Natural killer cell (primary cell): ENCODE results near the gene PCARE. TPM values are rescaled to one million over a fixed set of nuclear protein-coding genes. Genes with fewer than 3 reads are reported as not detected.

ENCODE experiments used
- ATAC-seq, 3 donors: fragments of 150-1000 bp in 2 of 3; fragments of 200-7000 bp in 1 of 3; cut with Tn5 transposase; 1 replicate in 1 of 3; 2 replicates in 2 of 3; pipeline ENCODE4 v1.10.0; 2021; ENCODE audit warnings: mild to moderate bottlenecking in 2 of 3, moderate library complexity in 2 of 3
- DNase-seq, 2 donors: peaks; one replicate each; pipeline versions ENCODE4 v3.0.0 to v3.0.0-alpha.2; 2013 to 2021; ENCODE audit warnings: mixed read lengths in 1 of 2
- H3K27ac ChIP-seq: one replicate; pipeline ENCODE4 v1.5.1; 2013; ENCODE audit warnings: mild to moderate bottlenecking, low read length
- H3K27me3 ChIP-seq: one replicate; pipeline ENCODE4 v1.6.1; 2013; ENCODE audit warnings: low read length; ENCODE audit not compliant: control insufficient read depth, insufficient read depth
- H3K36me3 ChIP-seq: one replicate; pipeline ENCODE4 v1.6.1; 2013; ENCODE audit warnings: low read length; ENCODE audit not compliant: control insufficient read depth, insufficient read depth
- H3K4me1 ChIP-seq: one replicate; pipeline ENCODE4 v1.6.1; 2013; ENCODE audit warnings: low read length; ENCODE audit not compliant: control insufficient read depth, insufficient read depth
- H3K4me3 ChIP-seq: one replicate; pipeline ENCODE4 v1.5.1; 2013; ENCODE audit warnings: low read length
- H3K9me3 ChIP-seq: one replicate; pipeline ENCODE4 v1.6.1; 2013; ENCODE audit warnings: low read length; ENCODE audit not compliant: control insufficient read depth, insufficient read depth
- H3K27ac Mint-ChIP-seq, 2 donors: one replicate each; pipeline ENCODE4 v1.8.0; 2022; ENCODE audit warnings: mild to moderate bottlenecking in 2 of 2, mixed read lengths in 2 of 2, moderate library complexity in 1 of 2
- H3K27me3 Mint-ChIP-seq, 2 donors: one replicate each; pipeline ENCODE4 v1.8.0; 2022; ENCODE audit warnings: low read depth in 2 of 2, mixed read lengths in 2 of 2
- H3K36me3 Mint-ChIP-seq: one replicate; pipeline ENCODE4 v1.8.0; 2022; ENCODE audit warnings: mixed read lengths
- H3K4me1 Mint-ChIP-seq, 2 donors: one replicate each; pipeline ENCODE4 v1.8.0; 2022; ENCODE audit warnings: mixed read lengths in 2 of 2
- H3K4me3 Mint-ChIP-seq: one replicate; pipeline ENCODE4 v1.8.0; 2022; ENCODE audit warnings: mild to moderate bottlenecking, moderate library complexity, mixed read lengths
- H3K9me3 Mint-ChIP-seq, 2 donors: one replicate each; pipeline ENCODE4 v1.8.0; 2022; ENCODE audit warnings: mixed read lengths in 2 of 2
- CTCF ChIP-seq: fragments of 200-600 bp; IDR thresholded peaks from one replicate; pipeline ENCODE4 v1.8.0; 2022; ENCODE audit warnings: antibody characterized with exemption
- WGBS: methylation state at CpG from one replicate; pipeline ENCODE4 v1.1.7; 2013; ENCODE audit warnings: missing lambda C conversion rate; ENCODE audit not compliant: insufficient coverage; 5-methylcytosine and 5-hydroxymethylcytosine counted together
- intact Hi-C: fragments of 100-400 bp; cut with micrococcal nuclease; formaldehyde crosslinking; loops from one replicate; pipeline ENCODE4 v1.14.2; 2022
- total RNA-seq, 4 donors: library from RNA; stranded (reverse); fragments of 120-200 nt in 1 of 4; gene quantifications; one replicate each; pipeline versions ENCODE4 v1.2.3 to v1.2.4, GENCODE V29; 2013 to 2022

PCARE gene
- total RNA-seq, 3 donors from 2014 or later (not counting 1 experiment from before 2014, with no cell fraction given), result not detected

GRCh38 chr2:29025711-29026110, 48.6 kb downstream of the PCARE start:
- H3K27ac Mint-ChIP-seq, result no peak overlapping the region

GRCh38 chr2:29024882-29025430, 49.4 kb downstream of the PCARE start:
- Mint-ChIP-seq H3K27me3 (no peaks in the 10 kb centered on the region), H3K36me3 (peaks cover 12% of the 10 kb centered on the region), H3K9me3 (no peaks in the 10 kb centered on the region), H3K4me1 (peaks cover 14 to 15% of the 10 kb centered on the region in 2 donors), H3K27ac (no peak overlapping the region), H3K4me3 (no peak overlapping the region)
- DNase-seq, result no peak
- H3K4me3 ChIP-seq, result no peak overlapping the region
- no peaks in the 10 kb centered on the region for H3K27me3 ChIP-seq
- intact Hi-C loops, result no loop called here
- no peak overlapping the region for H3K27ac ChIP-seq
- WGBS, result 94% methylated on average over 4 of the region's 4 CpGs
- H3K4me1 ChIP-seq, result peaks cover 3% of the 10 kb centered on the region
- peaks cover 25% of the 10 kb centered on the region for H3K36me3 ChIP-seq
- no peak for TF ChIP-seq CTCF
- H3K9me3 ChIP-seq, result no peaks in the 10 kb centered on the region
- no peak for ATAC-seq

More at GRCh38 chr2:29025711-29026110, 48.6 kb downstream of the PCARE start:
- H3K4me3 Mint-ChIP-seq, result no peak overlapping the region
- no peaks in the 10 kb centered on the region for H3K9me3 ChIP-seq
- H3K27me3 ChIP-seq, result no peaks in the 10 kb centered on the region
- H3K27me3 Mint-ChIP-seq, result no peaks in the 10 kb centered on the region
- peaks cover 25% of the 10 kb centered on the region for H3K36me3 ChIP-seq
- H3K4me1 Mint-ChIP-seq, result peaks cover 12 to 14% of the 10 kb centered on the region in 2 donors
- H3K36me3 Mint-ChIP-seq, result peaks cover 7% of the 10 kb centered on the region
- intact Hi-C loops, result no loop called here
- TF ChIP-seq CTCF, result no peak
- ATAC-seq (no peak), DNase-seq (no peak)
- no peak overlapping the region for H3K4me3 ChIP-seq
- H3K4me1 ChIP-seq, result no peaks in the 10 kb centered on the region
- H3K9me3 Mint-ChIP-seq, result no peaks in the 10 kb centered on the region
- 97% methylated on average over 3 of the region's 3 CpGs for WGBS
- H3K27ac ChIP-seq, result no peak overlapping the region

- Histone ChIP-seq H3K36me3 (peaks cover 19% of the 10 kb centered on the region), H3K4me1 (peaks cover 4% of the 10 kb centered on the region), H3K27me3 (no peaks in the 10 kb centered on the region), H3K27ac (no peak overlapping the region), H3K4me3 (no peak overlapping the region), H3K9me3 (no peaks in the 10 kb centered on the region)
- peaks cover 16% of the 10 kb centered on the region for H3K36me3 Mint-ChIP-seq
- intact Hi-C loops, result no loop called here
- peaks cover 20 to 23% of the 10 kb centered on the region in 2 donors for H3K4me1 Mint-ChIP-seq
- H3K9me3 Mint-ChIP-seq, result no peaks in the 10 kb centered on the region
- no peak for TF ChIP-seq CTCF
- ATAC-seq (no peak), DNase-seq (no peak)
- H3K4me3 Mint-ChIP-seq, result no peak overlapping the region
- no peak overlapping the region for H3K27ac Mint-ChIP-seq
- no peaks in the 10 kb centered on the region for H3K27me3 Mint-ChIP-seq
- 96% methylated on average over 4 of the region's 4 CpGs for WGBS
Measured at GRCh38 chr2:29023188-29023587, 51.1 kb downstream of the PCARE start.

- Mint-ChIP-seq H3K4me3 (no peak overlapping the region), H3K27ac (no peak overlapping the region), H3K9me3 (no peaks in the 10 kb centered on the region), H3K27me3 (no peaks in the 10 kb centered on the region), H3K36me3 (peaks cover 16% of the 10 kb centered on the region), H3K4me1 (peaks cover 25 to 28% of the 10 kb centered on the region in 2 donors)
- no peak for TF ChIP-seq CTCF
- Histone ChIP-seq H3K36me3 (peaks cover 17% of the 10 kb centered on the region), H3K4me1 (peaks cover 9% of the 10 kb centered on the region), H3K27ac (no peak overlapping the region), H3K27me3 (no peaks in the 10 kb centered on the region), H3K9me3 (no peaks in the 10 kb centered on the region), H3K4me3 (no peak overlapping the region)
- intact Hi-C loops, result no loop called here
- no peak for DNase-seq
- 91% methylated on average over 6 of the region's 6 CpGs for WGBS
- ATAC-seq, result no peak
Measured at GRCh38 chr2:29022679-29023078, 51.6 kb downstream of the PCARE start.
